NB4 (cell line): ENCODE measurements around the gene CLRN3.

Experiments
- DNase-seq: peaks from one replicate; pipeline ENCODE4 v3.0.0; 2010; ENCODE audit warnings: low read depth
- H3K4me3 ChIP-seq: one replicate; pipeline ENCODE4 v1.5.1; 2011; ENCODE audit warnings: mild to moderate bottlenecking, low read depth, low read length, moderate library complexity
- CTCF ChIP-seq: IDR thresholded peaks from one replicate; pipeline ENCODE4 v1.5.1; 2012; ENCODE audit warnings: low read depth, low read length
- MAX ChIP-seq: IDR thresholded peaks from 2 replicates; pipeline ENCODE4 v1.6.1; 2011; ENCODE audit warnings: low read depth, low read length
- MYC ChIP-seq: IDR thresholded peaks from 2 replicates; pipeline ENCODE4 v1.6.1; 2011; ENCODE audit warnings: low read depth, low read length
- POLR2A ChIP-seq: IDR thresholded peaks from 2 replicates; pipeline ENCODE4 v1.6.1; 2011; ENCODE audit warnings: mild to moderate bottlenecking; ENCODE audit not compliant: insufficient read length; ENCODE audit errors: extremely low read depth

CLRN3 gene

GRCh38 chr10:127925471-127926207 is 32.9 kb upstream of the CLRN3 start:
- TF ChIP-seq MYC (no peak), CTCF (no peak), POLR2A (no peak), MAX (no peak)
- H3K4me3 ChIP-seq = no peak overlapping the region
- peak; percentile 61 for DNase-seq

GRCh38 chr10:127923646-127924045 is 30.9 kb upstream of the CLRN3 start:
- no peak for DNase-seq
- TF ChIP-seq POLR2A = no peak
- no peak for TF ChIP-seq MYC
- TF ChIP-seq CTCF = no peak
- TF ChIP-seq MAX = no peak
- no peak overlapping the region for H3K4me3 ChIP-seq

GRCh38 chr10:127922675-127923366 is 30.1 kb upstream of the CLRN3 start:
- no peak for DNase-seq
- TF ChIP-seq MAX (no peak), CTCF (no peak), MYC (no peak), POLR2A (no peak)
- H3K4me3 ChIP-seq = no peak overlapping the region

GRCh38 chr10:127922206-127922605 is 29.5 kb upstream of the CLRN3 start:
- DNase-seq = no peak
- TF ChIP-seq POLR2A (no peak), MAX (no peak), CTCF (no peak), MYC (no peak)
- no peak overlapping the region for H3K4me3 ChIP-seq

GRCh38 chr10:127921753-127922145 is 29.0 kb upstream of the CLRN3 start:
- H3K4me3 ChIP-seq = no peak overlapping the region
- TF ChIP-seq MAX = no peak
- TF ChIP-seq MYC = no peak
- TF ChIP-seq POLR2A = no peak
- no peak for TF ChIP-seq CTCF
- DNase-seq = peak; percentile 73
